HG02870 (cell line): ENCODE data around the gene NKX1-2.

Source experiments
- ATAC-seq: cut with Tn5 transposase; IDR thresholded peaks from one replicate; pipeline ENCODE4 v1.9.1; 2021; ENCODE audit warnings: mild to moderate bottlenecking, moderate library complexity; ENCODE audit not compliant: unreplicated experiment

NKX1-2 gene

DNA sequence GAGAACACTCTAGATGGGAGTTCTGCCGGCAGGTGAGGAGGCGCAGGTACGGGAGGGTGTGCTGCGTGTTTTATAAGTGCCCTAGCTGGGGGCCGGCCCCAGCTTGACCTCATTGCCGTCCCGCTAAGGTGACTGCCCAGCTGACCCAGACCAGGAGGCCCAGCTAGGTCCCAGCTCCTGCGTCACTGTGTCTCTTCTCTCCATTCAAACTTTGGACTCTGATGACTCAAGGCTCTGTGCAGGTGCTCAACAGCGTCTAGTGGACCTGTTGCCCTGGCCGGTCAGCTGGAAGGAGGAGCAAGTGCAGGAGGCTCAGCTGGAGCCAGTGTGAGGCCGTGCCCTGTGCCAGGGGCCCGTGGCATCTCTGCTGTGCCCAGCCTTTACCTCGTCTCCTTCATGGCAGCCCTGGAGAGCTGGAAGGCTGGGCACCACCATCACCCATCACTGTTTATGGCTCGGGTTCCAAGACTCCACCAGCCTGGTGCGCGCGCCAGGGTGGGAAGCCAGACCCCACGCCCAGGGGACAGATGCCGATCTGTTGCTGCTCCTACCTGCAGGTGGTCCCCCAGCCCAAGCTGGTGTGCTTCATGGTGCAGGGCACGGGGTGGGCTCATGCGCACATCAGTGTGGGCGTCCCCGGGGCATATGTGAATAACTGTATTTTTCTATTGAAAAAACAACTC is 26.3 kb upstream of the NKX1-2 start:
- ATAC-seq: no peak

DNA sequence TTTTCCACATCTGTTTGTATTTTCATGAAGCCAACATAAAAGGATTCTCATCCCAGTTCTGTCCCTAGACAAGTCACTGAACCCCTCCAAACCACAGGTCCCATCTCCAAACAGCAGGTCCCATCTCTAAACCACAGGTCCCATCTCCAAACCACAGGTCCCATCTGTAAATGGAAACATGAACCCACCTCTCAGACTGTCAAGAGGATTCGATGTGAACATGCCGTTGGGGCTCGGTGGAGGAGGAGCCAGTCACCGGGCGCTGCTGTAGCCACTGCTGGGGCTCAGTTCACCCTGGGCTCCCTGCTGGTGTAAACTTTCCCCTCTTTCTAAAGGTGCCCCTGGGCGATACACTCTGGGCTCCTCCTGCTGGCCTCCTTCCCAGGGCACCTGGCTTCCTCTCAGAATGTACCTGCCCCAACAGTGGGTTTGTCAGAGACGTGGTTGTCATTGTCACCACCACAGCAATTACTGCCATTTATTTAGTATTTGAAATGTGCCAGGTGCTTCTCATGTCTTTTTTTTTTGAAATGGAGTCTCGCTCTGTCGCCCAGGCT is 24.8 kb upstream of the NKX1-2 start:
- ATAC-seq: no peak

DNA sequence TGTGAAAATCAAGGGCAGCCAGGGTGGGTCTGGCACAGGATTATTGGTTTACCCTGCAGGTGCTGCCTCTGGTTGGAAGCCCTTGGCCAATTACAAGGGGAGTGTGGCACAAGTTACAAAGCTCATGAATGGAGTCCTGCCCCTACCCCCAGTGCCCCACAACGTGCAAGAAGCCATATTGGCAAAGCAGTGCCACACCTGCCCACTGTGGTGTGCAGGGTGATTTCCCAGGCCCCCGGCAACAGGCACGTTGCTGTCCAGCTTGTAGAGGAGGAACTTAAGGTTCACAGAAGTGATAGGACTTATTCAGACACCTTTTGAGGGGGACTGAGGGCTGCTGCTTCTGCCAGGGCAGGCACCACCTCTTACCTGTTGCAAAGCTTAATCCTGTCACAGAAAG is 23.2 kb upstream of the NKX1-2 start:
- no peak for ATAC-seq

DNA sequence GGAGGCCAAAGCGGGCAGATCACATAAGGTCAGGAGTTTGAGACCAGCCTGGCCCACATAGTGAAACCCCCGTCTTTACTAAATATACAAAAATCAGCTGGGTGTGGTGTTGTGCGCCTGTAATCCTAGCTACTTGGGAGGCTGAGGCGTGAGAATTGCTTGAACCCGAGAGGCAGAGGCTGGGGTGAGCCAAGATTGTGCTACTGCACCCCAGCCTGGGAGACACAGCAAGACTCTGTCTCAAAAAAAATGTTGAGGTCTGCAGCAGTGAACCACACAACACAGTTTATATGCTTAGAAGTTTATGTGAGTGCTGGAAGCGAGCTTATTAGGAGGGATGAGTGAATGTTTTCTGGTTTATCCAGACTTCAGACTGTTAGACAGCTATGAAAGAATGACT is 22.2 kb upstream of the NKX1-2 start:
- ATAC-seq: no peak

DNA sequence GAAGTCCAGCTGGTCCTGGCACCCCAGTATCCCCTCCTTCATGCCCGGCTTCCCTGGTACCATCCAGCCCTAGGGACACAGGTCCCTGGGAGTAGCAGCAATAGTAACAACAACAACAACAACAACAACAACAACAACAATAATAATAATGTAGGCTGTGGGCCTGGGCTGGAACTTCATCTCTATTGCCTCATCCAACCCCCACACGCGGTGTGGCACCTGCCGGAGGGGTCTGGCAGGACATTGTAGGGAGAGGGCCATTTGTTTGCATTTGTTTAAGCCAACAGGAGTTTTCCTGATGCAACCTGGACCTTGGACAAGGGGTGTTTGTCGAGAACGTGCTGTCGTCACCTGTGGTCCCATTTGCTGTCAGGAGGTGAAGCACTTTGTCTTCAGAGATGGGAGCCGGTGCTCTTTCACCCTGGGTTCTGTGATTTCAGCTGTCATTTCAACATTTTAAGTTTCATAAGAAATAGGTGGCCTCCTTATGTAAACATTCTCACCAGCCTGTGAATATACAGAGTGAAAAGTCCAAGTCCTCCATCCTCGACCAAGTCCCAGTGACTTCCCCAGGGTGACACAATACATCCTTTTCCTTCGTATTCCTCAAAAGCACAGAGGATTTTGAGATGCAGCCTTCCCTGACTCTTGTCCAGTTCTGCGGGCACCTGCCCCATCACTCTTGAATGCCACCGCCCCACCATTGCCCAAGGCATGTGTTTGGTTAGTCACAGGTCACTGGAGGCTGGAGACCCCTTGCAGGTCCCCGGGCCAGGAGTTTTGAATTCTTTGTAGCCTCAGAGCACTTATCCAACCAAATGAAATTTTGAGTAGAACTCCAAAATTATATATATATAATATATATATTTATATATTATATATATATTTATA is 21.0 kb upstream of the NKX1-2 start:
- no peak for ATAC-seq

DNA sequence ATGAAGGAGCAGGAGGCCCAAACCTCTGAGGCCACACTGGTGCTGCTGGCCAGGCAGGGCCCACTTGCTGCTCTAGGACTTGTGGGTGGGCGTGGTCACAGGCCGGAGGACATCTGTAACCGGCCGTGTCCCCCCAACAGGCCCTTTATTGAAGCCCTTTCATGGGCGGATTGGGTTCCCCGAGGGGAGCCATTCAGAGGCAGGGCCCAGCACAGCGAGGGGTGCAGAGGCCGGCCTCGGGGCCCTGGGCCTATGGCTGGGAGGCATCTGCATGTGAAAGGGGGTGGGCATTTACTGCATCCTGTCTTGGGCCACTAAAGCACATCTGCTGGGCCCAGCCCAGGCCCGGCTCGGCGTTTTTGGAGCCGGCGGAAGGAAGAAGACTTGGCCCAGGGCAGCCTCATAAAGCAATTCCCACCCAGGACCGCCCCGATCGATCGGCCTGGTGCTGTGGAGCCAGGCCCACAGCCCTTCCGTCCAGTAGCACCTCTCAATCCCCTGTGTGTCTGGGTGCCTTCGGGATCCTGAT is 20.2 kb upstream of the NKX1-2 start:
- ATAC-seq: no peak

DNA sequence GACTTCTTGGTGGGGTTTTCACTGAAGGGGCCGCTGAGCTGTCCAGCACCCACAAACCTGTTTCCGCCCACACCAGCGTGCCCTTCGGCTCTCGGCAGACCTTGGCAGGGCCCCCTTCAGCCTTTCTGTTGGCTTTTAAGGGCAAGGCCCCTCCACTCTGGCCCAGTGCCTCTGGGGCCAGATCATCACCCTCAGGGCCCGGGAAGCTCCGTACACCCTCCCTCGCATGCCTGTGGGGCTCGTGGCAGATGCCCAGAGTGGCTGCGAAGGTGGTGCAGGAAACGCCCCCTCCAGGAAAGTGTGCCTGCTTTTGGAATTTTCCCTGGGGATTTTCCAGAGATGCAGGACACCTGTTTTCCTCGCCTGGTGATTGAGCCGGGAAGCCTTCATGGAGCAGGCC is 18.8 kb upstream of the NKX1-2 start:
- no peak for ATAC-seq

DNA sequence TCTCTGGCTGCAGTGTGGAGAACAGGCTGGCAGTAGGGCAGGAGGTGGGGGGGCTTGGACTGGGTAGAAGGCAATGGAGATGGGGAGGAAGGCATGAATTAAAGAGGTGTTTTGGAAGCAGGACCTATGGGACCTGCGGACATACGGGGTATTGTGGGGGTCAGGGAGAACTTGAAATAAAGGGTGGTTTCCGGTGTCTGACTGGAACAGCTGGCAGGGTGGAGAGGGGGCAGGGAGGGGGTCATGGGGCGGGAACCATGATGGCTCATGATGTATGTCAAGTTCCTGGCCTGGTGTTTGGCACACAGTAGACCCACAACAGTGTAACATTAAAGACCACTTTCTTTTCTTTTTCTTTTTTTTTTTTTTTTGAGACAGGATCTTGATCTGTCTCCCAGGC is 17.3 kb upstream of the NKX1-2 start:
- no peak for ATAC-seq

DNA sequence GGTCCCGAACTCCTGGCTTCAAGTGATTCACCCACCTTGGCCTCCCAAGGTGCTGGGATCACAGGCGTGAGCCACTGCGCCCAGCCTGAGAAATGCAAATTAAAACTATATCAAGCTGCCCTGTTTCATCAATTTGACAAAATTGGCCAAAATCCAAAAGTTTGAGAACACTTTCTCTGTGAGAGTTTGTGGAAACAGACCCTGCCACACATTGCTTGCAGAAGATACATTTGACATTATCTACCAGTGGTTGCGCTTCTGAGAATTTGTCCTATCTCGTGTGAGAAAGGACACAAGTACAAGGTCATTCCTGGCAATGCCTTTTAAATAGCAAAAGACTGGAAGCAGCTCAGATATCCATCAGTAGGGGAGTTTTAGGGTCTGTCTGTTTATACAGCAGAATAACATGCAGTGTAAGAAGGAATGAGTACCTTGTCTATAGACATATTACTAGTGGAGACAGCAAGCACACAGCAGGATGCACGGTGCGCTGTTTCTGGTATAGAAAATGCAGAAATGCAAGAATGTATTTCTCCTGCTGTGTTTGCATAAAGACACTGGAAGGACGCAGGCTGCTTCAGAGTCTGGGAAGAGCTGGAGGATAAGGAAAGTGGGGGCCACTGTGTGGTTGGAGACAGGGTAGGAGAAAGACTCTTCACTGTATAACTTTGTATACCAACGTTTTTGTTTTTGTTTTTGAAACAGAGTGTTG is 16.1 kb upstream of the NKX1-2 start:
- no peak for ATAC-seq

DNA sequence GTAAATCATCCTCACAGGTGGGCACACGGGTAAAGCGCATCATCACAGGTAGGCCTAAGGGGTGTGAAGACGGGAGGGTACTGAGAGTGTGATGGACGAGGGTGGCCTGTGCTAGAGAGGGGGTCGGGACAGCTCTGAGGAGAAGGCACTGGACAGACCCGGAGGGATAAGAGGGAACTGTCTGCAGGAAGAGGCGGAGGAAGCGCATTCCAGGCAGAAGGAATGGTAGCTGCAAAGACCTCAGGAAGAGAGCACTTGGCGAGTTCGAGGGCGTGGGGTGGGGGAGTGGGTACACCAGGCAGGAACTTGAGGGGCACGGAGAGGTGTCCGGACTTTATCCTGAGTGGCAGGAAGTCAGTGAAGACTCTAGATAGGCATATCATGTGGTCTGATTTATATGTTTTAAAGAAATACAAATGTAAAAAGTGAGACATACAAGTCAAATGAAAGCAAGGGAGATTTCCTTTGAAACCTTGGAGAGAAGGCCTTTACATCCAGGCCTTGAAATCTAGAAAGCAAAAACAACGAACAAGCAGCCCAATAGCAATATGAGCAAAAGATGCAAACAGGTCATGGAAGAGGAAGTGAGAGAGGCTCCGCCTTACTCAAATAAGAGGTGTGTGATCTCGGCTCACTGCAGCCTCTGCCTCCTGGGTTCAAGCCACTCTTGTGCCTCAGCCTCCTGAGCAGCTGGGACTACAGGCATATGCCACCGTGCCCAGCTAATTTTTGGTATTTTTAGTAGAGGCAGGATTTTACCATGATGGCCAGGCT is 15.4 kb upstream of the NKX1-2 start:
- ATAC-seq: peak; percentile 37

DNA sequence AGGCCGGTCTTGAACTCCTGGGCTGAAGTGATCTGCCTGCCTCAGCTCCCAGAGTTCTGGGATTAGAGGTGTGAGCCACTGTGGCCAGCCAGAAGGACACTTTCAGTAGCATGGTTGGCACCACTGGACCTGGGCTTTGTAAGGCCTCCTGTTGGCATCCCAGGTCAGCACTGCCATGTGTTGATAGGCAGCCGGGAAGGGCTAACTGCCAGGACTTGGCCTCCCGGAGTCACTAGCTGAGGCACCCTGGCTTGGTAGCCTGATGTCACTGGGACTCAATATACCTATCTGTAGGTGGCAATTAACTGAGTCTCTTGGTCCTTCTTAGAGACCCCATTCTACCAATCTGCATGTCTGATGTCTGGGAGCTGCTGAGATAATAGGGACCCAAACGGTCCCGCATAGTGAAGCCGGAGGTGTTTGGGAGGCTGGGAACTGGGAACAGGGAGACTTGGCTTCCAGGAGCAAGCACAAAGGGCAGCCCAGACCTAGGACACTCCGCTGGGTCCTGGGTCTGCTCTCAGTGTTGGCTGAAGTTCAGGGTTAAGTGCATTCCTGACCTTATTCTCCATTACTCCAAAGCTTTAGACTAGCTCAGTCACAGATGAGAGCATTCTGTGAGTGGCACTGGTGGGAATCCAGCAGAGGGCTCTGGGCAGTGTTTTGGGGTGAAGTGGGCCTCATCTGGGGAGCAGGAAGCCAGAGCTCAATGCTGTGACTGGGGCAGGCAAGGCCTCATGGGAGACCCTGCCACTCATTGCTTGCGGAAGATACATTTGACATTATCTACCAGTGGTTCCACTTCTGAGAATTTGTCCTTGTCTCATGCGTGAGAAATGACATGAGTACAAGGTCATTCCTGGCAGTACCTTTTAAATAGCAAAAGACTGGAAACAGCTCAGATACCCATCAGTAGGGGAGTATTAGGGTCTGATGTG is 14.5 kb upstream of the NKX1-2 start:
- ATAC-seq: no peak

DNA sequence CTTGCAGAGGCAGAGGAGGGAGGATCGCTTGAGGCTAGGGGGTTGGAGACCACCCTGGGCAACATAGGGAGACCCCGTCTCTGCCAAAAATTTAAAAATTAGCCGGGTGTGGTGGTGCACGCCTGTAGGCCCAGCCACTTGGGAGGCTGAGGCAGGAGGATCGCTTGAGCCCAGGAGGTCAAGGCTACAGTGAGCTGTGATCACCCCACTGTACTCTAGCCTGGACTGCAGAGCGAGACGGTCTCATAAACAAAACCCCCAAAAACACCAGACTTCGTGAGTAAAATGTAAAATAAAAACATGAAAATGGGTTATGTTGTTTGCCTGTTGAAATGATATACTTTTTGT is 12.5 kb upstream of the NKX1-2 start:
- ATAC-seq: no peak

DNA sequence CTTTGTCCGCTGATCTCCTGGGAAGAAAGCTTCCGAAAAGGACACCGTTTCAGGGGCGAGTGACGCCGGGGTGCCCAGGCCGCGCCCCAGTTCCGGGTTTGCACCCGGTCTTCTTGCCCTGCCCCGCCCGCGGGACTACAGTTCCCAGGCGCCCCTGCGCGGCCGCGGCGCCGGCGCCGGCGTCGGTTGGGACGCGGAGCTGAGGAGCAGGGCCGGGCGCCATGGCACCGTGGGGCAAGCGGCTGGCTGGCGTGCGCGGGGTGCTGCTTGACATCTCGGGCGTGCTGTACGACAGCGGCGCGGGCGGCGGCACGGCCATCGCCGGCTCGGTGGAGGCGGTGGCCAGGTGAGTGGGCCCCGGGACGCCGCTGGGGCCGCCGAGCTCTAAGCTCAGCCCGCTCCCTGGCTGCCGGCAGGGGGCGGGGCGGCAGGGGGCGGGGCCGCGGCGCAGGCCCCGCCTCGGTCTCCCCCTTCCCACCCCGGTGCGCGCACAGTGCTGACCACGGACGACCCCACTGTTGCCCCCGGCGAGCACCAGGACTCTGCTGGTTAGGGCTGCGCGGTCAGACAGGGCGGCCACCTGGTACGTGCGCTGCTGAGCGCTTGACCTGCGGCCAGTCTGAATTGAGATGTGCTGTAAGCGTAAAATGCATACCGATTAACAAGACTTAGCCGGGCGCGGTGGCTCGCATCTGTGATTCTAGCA is 12.0 kb upstream of the NKX1-2 start, which contains the start of gene LHPP:
TSS of gene LHPP (plus strand) at position 182 of the 706 bp plus-strand sequence. CDS start at position 222, 40 bp downstream.
- peak; percentile 91 for ATAC-seq

DNA sequence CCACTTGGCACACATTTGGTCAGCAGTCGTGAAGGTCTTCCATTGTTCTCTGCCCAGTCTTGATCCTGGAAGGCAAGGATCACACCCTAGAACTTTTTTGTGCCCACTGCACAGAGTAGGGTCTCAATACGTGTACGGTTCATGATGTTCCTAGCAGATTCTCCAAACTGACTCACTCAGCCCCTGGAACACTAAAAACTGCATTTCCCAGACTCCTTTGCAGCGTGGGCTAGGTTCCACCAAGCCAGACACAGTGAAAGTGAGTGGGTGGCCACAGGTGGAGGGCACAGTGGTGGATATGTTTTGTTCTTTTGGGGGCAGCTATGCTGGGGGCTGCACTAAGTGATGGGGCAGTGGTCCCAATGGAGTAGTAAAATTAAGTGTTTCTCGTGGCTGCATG is 10.3 kb upstream of the NKX1-2 start:
- ATAC-seq: no peak

DNA sequence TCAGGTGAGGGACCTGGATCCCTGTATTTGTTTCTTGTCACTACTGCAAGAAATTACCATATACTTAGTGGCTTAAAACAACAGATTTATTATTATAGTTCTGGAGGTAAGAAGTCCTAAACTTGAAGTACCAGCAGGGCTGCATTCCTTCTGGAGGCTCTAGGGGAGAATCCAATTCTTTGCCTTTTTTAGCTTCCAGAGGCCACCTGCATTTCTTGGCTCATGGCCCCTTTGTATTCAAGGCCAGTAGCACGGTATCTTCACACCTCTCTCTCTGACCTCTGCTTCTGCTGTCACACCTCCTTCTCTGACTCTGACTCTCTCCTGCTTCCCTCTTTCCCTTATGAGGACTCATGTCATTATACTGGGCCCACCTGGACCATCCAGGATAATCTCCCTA is 9.6 kb upstream of the NKX1-2 start:
- ATAC-seq: no peak

DNA sequence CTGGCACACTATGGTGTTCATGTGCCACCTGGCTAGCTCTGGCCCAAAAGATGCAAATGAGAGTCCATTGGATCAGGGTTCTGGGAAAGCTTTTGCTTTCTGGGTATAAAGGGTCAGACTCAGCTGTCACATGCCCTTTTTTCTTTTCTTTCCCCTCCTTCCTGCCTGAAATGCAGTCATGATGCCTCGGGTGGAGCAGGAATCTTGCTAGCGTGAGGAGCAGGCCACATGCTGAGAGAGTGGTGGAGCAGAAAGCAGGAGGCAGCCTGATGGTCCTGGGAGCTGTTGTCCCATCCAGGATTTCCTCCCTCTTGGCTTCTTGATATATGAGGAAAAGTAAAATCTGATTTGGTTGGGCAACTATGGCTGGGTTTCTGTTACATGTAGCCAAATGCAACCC is 9.1 kb upstream of the NKX1-2 start:
- no peak for ATAC-seq

DNA sequence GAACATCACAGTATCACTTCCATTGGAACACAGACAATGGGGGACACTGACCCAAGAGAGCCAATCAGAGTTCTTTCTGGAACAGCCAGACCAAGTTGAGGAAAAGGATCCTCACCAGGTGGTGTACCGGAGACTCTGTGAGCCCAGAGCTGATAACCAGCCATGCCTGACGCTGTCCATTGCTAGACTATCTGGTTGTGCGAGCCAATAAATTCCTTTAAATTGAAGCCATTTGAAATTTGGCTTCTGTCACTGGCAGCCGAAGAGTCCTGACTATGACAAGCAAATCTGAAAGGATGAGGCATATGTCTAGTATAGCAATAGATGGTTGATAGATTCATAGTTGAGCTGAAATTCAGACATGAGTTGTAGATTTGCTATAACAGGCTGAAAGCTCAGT is 8.6 kb upstream of the NKX1-2 start:
- ATAC-seq: no peak

DNA sequence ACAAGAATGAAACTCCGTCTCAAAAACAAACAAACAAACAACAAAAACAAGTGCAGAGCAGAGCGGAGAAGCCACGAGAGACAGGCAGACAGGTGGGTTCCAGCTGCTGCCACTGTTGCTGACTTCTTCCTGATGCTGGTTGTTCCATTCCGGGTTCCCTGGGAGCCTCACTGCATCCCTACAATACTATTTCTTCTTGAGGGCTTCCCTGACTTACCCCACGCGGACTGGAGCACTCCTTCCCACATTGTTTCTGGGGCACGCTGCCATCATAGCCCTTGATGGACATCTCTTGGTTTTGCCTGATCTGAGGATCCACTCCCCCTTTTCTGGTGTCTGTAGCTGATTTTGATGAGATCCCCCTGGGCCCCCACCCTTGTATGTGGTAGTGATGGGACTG is 5.6 kb upstream of the NKX1-2 start:
- no peak for ATAC-seq
